Measurements from ENCODE around the gene FBXW11.

DNA sequence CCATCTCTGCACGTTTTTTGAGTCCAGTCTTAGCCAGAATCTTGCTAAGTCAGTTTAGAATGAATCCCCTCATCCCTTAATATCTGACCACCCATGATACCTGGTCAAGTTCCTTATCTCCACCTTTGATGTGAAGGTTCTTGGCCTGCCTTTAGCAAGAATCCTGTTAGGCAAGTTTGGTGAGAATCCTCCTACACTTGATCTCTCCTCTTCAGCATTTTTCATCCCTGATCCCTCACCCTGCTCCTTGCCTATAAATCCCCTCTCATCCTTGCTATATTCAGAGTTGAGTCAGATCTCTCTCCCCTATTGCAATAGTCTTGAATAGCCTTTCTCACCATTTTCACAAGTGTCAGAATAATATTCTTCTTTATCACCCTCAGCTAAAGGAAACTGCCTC lies 189.8 kb downstream of the FBXW11 start:
- no peak for TF ChIP-seq POLR2A (IDR thresholded peaks at IDR 0.05)
- TF ChIP-seq, protein P1, sequence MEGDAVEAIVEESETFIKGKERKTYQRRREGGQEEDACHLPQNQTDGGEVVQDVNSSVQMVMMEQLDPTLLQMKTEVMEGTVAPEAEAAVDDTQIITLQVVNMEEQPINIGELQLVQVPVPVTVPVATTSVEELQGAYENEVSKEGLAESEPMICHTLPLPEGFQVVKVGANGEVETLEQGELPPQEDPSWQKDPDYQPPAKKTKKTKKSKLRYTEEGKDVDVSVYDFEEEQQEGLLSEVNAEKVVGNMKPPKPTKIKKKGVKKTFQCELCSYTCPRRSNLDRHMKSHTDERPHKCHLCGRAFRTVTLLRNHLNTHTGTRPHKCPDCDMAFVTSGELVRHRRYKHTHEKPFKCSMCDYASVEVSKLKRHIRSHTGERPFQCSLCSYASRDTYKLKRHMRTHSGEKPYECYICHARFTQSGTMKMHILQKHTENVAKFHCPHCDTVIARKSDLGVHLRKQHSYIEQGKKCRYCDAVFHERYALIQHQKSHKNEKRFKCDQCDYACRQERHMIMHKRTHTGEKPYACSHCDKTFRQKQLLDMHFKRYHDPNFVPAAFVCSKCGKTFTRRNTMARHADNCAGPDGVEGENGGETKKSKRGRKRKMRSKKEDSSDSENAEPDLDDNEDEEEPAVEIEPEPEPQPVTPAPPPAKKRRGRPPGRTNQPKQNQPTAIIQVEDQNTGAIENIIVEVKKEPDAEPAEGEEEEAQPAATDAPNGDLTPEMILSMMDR (IDR thresholded peaks at IDR 0.05), result no peak

All from adrenal gland (tissue), 5 donors.